Immature natural killer cell (primary cell): ENCODE measurements around the gene EPGN. TPM values are rescaled to one million over a fixed set of nuclear protein-coding genes. Genes with fewer than 3 reads are reported as not detected.

Source experiments
- DNase-seq, 3 donors: peaks; one replicate each; pipeline ENCODE4 v3.0.0; 2022; ENCODE audit warnings: mixed read lengths in 1 of 3
- H3K27ac Mint-ChIP-seq, 6 donors: one replicate each; pipeline ENCODE4 v1.8.0; 2020; ENCODE audit warnings: mixed read lengths in 6 of 6, mild to moderate bottlenecking in 5 of 6, inconsistent platforms in 4 of 6, moderate library complexity in 3 of 6
- H3K27me3 Mint-ChIP-seq, 3 donors: one replicate each; pipeline ENCODE4 v1.8.0; 2020 to 2021; ENCODE audit warnings: low read depth in 3 of 3, mild to moderate bottlenecking in 3 of 3, mixed read lengths in 3 of 3, moderate library complexity in 3 of 3, inconsistent platforms in 1 of 3
- H3K36me3 Mint-ChIP-seq, 3 donors: one replicate each; pipeline ENCODE4 v1.8.0; 2020; ENCODE audit warnings: mixed read lengths in 3 of 3, inconsistent platforms in 2 of 3, mild to moderate bottlenecking in 2 of 3
- H3K4me1 Mint-ChIP-seq, 2 donors: one replicate each; pipeline ENCODE4 v1.8.0; 2020; ENCODE audit warnings: inconsistent platforms in 2 of 2, mild to moderate bottlenecking in 2 of 2, mixed read lengths in 2 of 2, moderate library complexity in 1 of 2
- H3K4me3 Mint-ChIP-seq, 5 donors: one replicate each; pipeline ENCODE4 v1.8.0; 2020; ENCODE audit warnings: mild to moderate bottlenecking in 5 of 5, mixed read lengths in 5 of 5, inconsistent platforms in 3 of 5, moderate library complexity in 3 of 5
- H3K9me3 Mint-ChIP-seq, 6 donors: one replicate each; pipeline ENCODE4 v1.8.0; 2020; ENCODE audit warnings: mild to moderate bottlenecking in 6 of 6, mixed read lengths in 6 of 6, inconsistent platforms in 4 of 6, moderate library complexity in 3 of 6
- polyA plus RNA-seq, 3 donors: library from polyadenylated mRNA; unstranded; fragments of 300-500 nt; fragmentation: Illumina TruSeq; gene quantifications; one replicate each; pipeline ENCODE4 v1.2.3, GENCODE V29; 2021

The EPGN gene
- not detected for polyA plus RNA-seq

DNA sequence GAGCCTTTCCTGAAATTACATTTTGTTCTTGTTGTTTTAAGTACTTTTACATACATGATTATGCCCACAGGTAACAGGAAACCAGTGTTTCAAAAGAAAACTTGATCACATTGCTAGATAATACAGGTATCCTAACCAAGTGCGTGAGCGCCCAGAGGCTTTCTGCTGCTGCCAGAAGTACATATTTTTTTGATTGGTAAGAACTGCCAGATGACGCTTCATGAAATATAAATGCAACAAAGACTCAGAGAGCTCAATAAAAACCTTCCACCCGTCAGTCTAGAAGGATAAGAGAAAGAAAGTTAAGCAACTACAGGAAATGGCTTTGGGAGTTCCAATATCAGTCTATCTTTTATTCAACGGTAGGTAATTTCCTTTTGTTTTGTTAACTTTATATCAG is at the start of gene EPGN:
TSS of gene EPGN (plus strand) at position 256 of the 400 bp plus-strand sequence. CDS start at position 320, 64 bp downstream.
- Mint-ChIP-seq H3K36me3 (no peaks in the 10 kb centered on the region), H3K4me3 (no peak within 1 kb of the TSS), H3K27me3 (no peaks in the 10 kb centered on the region), H3K9me3 (no peaks in the 10 kb centered on the region), H3K27ac (no peak within 1 kb of the TSS), H3K4me1 (peaks cover 0 to 6% of the 10 kb centered on the region in 2 donors)
- DNase-seq = no peak

- H3K27me3 Mint-ChIP-seq = peaks cover 0 to 3% (median 0%) of the 10 kb centered on the region in 3 donors
- no peak overlapping the region for H3K4me3 Mint-ChIP-seq
- H3K27ac Mint-ChIP-seq = no peak overlapping the region
- no peaks in the 10 kb centered on the region for H3K36me3 Mint-ChIP-seq
- no peak for DNase-seq
- no peaks in the 10 kb centered on the region for H3K4me1 Mint-ChIP-seq
- peaks cover 0 to 8% (median under 1%) of the 10 kb centered on the region in 6 donors for H3K9me3 Mint-ChIP-seq
Measured at GRCh38 chr4:74258963-74259362, 49.3 kb upstream of the EPGN start.

GRCh38 chr4:74260036-74260435 is 48.2 kb upstream of the EPGN start:
- Mint-ChIP-seq H3K27me3 (peaks cover 0 to 3% (median 0%) of the 10 kb centered on the region in 3 donors), H3K4me3 (no peak overlapping the region), H3K4me1 (no peaks in the 10 kb centered on the region), H3K27ac (no peak overlapping the region), H3K9me3 (peaks cover 0 to 8% (median 0%) of the 10 kb centered on the region in 6 donors), H3K36me3 (no peaks in the 10 kb centered on the region)
- no peak for DNase-seq

- Mint-ChIP-seq H3K36me3 (no peaks in the 10 kb centered on the region), H3K4me1 (no peaks in the 10 kb centered on the region), H3K4me3 (no peak overlapping the region), H3K27ac (no peak overlapping the region), H3K9me3 (peaks cover 0 to 6% (median 0%) of the 10 kb centered on the region in 6 donors), H3K27me3 (peaks cover 0 to 3% (median 0%) of the 10 kb centered on the region in 3 donors)
- no peak for DNase-seq
Measured at GRCh38 chr4:74262522-74262921, 45.7 kb upstream of the EPGN start.

DNA sequence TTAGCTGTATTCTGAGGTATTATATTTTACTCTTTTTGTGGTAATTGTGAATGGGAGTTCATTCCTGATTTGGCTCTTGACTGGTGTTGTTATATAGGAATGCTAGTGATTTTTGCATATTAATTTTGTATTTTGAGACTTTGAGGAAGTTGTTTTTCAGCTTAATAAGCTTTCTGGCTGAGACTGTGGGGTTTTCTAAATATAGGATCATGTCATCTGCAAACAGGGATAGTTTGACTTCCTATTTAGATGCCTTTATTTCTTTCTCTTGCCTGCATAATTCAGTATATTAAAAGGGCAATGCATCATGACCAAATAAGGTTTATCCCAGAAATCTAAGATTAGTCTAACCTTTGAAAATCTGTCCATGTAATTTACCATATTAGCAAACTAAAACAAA is 44.7 kb upstream of the EPGN start:
- no peak for DNase-seq
- H3K36me3 Mint-ChIP-seq = no peaks in the 10 kb centered on the region
- no peaks in the 10 kb centered on the region for H3K4me1 Mint-ChIP-seq
- H3K9me3 Mint-ChIP-seq = peaks cover 0 to 8% (median 0%) of the 10 kb centered on the region in 6 donors
- no peak overlapping the region for H3K4me3 Mint-ChIP-seq
- H3K27me3 Mint-ChIP-seq = peaks cover 0 to 3% (median 0%) of the 10 kb centered on the region in 3 donors
- no peak overlapping the region for H3K27ac Mint-ChIP-seq

GRCh38 chr4:74266081-74266480 is 42.2 kb upstream of the EPGN start:
- peaks cover 0 to 2% (median 0%) of the 10 kb centered on the region in 6 donors for H3K9me3 Mint-ChIP-seq

GRCh38 chr4:74267998-74268606 is 40.2 kb upstream of the EPGN start:
- H3K36me3 Mint-ChIP-seq = no peaks in the 10 kb centered on the region
- DNase-seq = no peak
- no peak overlapping the region for H3K27ac Mint-ChIP-seq
- H3K9me3 Mint-ChIP-seq = peaks cover 0 to 4% (median 0%) of the 10 kb centered on the region in 6 donors
- no peak overlapping the region for H3K4me3 Mint-ChIP-seq
- no peaks in the 10 kb centered on the region for H3K27me3 Mint-ChIP-seq
- H3K4me1 Mint-ChIP-seq = no peaks in the 10 kb centered on the region

More at GRCh38 chr4:74266081-74266480, 42.2 kb upstream of the EPGN start:
- Mint-ChIP-seq H3K4me3 (no peak overlapping the region), H3K4me1 (no peaks in the 10 kb centered on the region), H3K27ac (no peak overlapping the region), H3K27me3 (no peaks in the 10 kb centered on the region), H3K36me3 (no peaks in the 10 kb centered on the region)
- no peak for DNase-seq

GRCh38 chr4:74268643-74269042 is 39.6 kb upstream of the EPGN start:
- Mint-ChIP-seq H3K27ac (no peak overlapping the region), H3K27me3 (no peaks in the 10 kb centered on the region), H3K4me1 (no peaks in the 10 kb centered on the region), H3K4me3 (no peak overlapping the region), H3K36me3 (no peaks in the 10 kb centered on the region), H3K9me3 (peaks cover 0 to 4% (median 0%) of the 10 kb centered on the region in 6 donors)
- no peak for DNase-seq

DNA sequence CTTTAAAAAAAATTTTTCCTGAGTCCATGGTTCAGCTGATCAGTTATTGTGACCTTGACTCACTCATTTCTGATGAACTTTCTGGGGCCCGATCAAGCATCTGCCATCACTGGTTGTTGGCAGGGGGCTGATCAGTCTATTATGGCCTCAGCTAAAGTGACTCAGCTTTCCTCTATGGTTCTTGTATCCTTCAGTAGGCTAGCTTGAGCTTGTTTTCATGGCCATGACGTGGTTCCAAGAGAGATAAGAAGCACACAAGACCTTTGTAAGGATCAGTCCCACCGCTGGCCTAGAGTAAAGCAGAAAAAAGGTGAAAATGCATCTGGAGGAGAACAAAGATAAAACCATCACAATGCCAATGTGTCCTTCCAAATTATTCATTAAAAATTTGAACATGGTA is 29.8 kb upstream of the EPGN start:
- no peak for DNase-seq
- H3K36me3 Mint-ChIP-seq = peaks cover 0 to 4% (median 2%) of the 10 kb centered on the region in 3 donors
- no peaks in the 10 kb centered on the region for H3K4me1 Mint-ChIP-seq
- H3K4me3 Mint-ChIP-seq = no peak overlapping the region
- peaks cover 0 to 3% (median 0%) of the 10 kb centered on the region in 6 donors for H3K9me3 Mint-ChIP-seq
- H3K27me3 Mint-ChIP-seq = peaks cover 0 to 3% (median 3%) of the 10 kb centered on the region in 3 donors
- no peak overlapping the region for H3K27ac Mint-ChIP-seq

GRCh38 chr4:74279716-74280115 is 28.6 kb upstream of the EPGN start:
- Mint-ChIP-seq H3K36me3 (peaks cover 0 to 5% (median 4%) of the 10 kb centered on the region in 3 donors), H3K4me3 (no peak overlapping the region), H3K27ac (no peak overlapping the region), H3K9me3 (peaks cover 0 to 3% (median 0%) of the 10 kb centered on the region in 6 donors), H3K4me1 (no peaks in the 10 kb centered on the region), H3K27me3 (peaks cover under 1 to 3% (median 3%) of the 10 kb centered on the region in 3 donors)
- DNase-seq = no peak

DNA sequence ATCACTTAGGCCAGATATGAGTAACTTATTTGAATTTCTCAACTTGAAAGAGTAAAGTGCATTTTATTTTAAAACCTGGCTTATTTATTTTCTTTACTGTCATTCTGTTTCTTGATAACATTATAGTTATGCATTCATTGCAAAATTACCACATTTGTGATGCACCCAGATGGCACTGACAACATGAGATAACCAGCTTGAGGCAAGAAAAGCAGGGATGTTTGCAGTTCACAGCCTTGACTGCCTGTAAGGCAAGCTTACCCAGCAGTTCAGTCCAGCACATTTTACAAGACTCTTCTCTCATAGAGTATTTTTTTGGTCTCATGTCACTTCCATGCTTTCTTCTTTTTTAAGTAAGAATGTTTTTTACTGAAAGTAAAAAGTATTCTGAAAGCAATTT is 25.3 kb upstream of the EPGN start:
- no peaks in the 10 kb centered on the region for H3K4me1 Mint-ChIP-seq
- H3K27me3 Mint-ChIP-seq = peaks cover 2 to 4% (median 3%) of the 10 kb centered on the region in 3 donors
- DNase-seq = no peak
- H3K36me3 Mint-ChIP-seq = peaks cover 0 to 5% (median 4%) of the 10 kb centered on the region in 3 donors
- no peak overlapping the region for H3K4me3 Mint-ChIP-seq
- H3K27ac Mint-ChIP-seq = no peak overlapping the region
- H3K9me3 Mint-ChIP-seq = peaks cover 0 to 3% (median 0%) of the 10 kb centered on the region in 6 donors

GRCh38 chr4:74283614-74284013 is 24.7 kb upstream of the EPGN start:
- Mint-ChIP-seq H3K4me1 (no peaks in the 10 kb centered on the region), H3K36me3 (peaks cover 0 to 5% (median 4%) of the 10 kb centered on the region in 3 donors), H3K27ac (no peak overlapping the region), H3K27me3 (peaks cover 2 to 4% (median 3%) of the 10 kb centered on the region in 3 donors), H3K4me3 (no peak overlapping the region), H3K9me3 (peaks cover 0 to 3% (median 0%) of the 10 kb centered on the region in 6 donors)
- DNase-seq = no peak

DNA sequence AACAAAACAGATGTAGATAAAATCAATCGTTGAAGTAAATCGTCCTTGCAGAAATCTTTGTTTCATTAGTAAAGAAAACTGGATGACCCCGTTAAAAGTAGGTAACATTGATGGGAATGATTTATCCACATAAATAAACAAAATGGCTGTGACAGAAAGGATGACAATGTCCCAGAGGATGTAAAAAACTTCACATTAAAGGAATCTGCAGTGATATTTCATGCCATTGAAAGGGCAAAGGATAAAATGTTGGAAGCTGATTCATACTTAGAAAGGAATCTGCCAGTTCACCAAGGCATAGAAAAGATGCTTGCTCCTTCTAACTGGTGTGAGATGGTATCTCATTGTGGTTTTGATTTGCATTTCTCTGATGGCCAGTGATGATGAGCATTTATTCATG is 24.2 kb upstream of the EPGN start:
- Mint-ChIP-seq H3K4me3 (no peak overlapping the region), H3K36me3 (peaks cover 2 to 5% (median 4%) of the 10 kb centered on the region in 3 donors), H3K9me3 (peaks cover 0 to 3% (median 0%) of the 10 kb centered on the region in 6 donors), H3K4me1 (no peaks in the 10 kb centered on the region), H3K27me3 (peaks cover 2 to 4% (median 3%) of the 10 kb centered on the region in 3 donors), H3K27ac (no peak overlapping the region)
- no peak for DNase-seq

- Mint-ChIP-seq H3K4me1 (no peaks in the 10 kb centered on the region), H3K27ac (no peak overlapping the region), H3K4me3 (no peak overlapping the region), H3K27me3 (peaks cover 2 to 3% (median 2%) of the 10 kb centered on the region in 3 donors), H3K9me3 (no peaks in the 10 kb centered on the region), H3K36me3 (peaks cover 4 to 12% (median 5%) of the 10 kb centered on the region in 3 donors)
- no peak for DNase-seq
Measured at GRCh38 chr4:74287164-74287563, 21.1 kb upstream of the EPGN start.

- Mint-ChIP-seq H3K4me3 (no peak overlapping the region), H3K36me3 (peaks cover 4 to 11% (median 5%) of the 10 kb centered on the region in 3 donors), H3K27ac (no peak overlapping the region), H3K9me3 (no peaks in the 10 kb centered on the region), H3K27me3 (peaks cover 2 to 3% (median 2%) of the 10 kb centered on the region in 3 donors), H3K4me1 (no peaks in the 10 kb centered on the region)
- DNase-seq = no peak
Measured at GRCh38 chr4:74287791-74288190, 20.5 kb upstream of the EPGN start.
